Dedifferentiated amniotic fluid mesenchymal stem cell (primary cell): ENCODE results near the gene FREM2.

Source experiments
- DNase-seq: peaks from one replicate; pipeline ENCODE4 v3.0.0-alpha.2; 2016; ENCODE audit errors: extremely low spot score

Gene FREM2

GRCh38 chr13:38686577-38687245, at the start of gene FREM2:
FREM2 (plus strand) TSS chr13:38687077; CDS start chr13:38687345, 268 bp downstream.
- no peak for DNase-seq

- DNase-seq: no peak
These were observed 49.3 kb upstream of the FREM2 start for GRCh38 chr13:38637576-38637975.

- no peak for DNase-seq
These were observed 45.5 kb upstream of the FREM2 start for GRCh38 chr13:38641164-38641948.

- DNase-seq: no peak
These were observed 39.6 kb upstream of the FREM2 start for GRCh38 chr13:38647312-38647711.

- DNase-seq: no peak
These were observed 38.0 kb upstream of the FREM2 start for GRCh38 chr13:38648912-38649311.

- DNase-seq: no peak
These were observed 30.2 kb upstream of the FREM2 start for GRCh38 chr13:38656699-38657098.

- no peak for DNase-seq
These were observed 29.7 kb upstream of the FREM2 start for GRCh38 chr13:38657191-38657590.

GRCh38 chr13:38658906-38659305, 28.0 kb upstream of the FREM2 start:
- DNase-seq: no peak

- DNase-seq: no peak
These were observed 25.7 kb upstream of the FREM2 start for GRCh38 chr13:38661010-38661675.

- no peak for DNase-seq
These were observed 24.5 kb upstream of the FREM2 start for GRCh38 chr13:38662362-38662761.

GRCh38 chr13:38664906-38665305, 22.0 kb upstream of the FREM2 start:
- no peak for DNase-seq

GRCh38 chr13:38667526-38668109, 19.3 kb upstream of the FREM2 start:
- DNase-seq: no peak

GRCh38 chr13:38669234-38669964, 17.5 kb upstream of the FREM2 start:
- DNase-seq: no peak

GRCh38 chr13:38670627-38671026, 16.2 kb upstream of the FREM2 start:
- DNase-seq: no peak

GRCh38 chr13:38671980-38672379, 14.9 kb upstream of the FREM2 start:
- DNase-seq: no peak

GRCh38 chr13:38674208-38674607, 12.7 kb upstream of the FREM2 start:
- DNase-seq: no peak

- DNase-seq: no peak
These were observed 6.0 kb upstream of the FREM2 start for GRCh38 chr13:38680912-38681311.

GRCh38 chr13:38684714-38685113, 2.2 kb upstream of the FREM2 start:
- DNase-seq: no peak

GRCh38 chr13:38685431-38685830, 1.4 kb upstream of the FREM2 start:
- no peak for DNase-seq

GRCh38 chr13:38685974-38686576, 802 bp upstream of the FREM2 start:
- DNase-seq: peak; percentile 27
